Ishikawa (cell line): ENCODE results near the gene KIR3DL3.
"Not testable (repeated sequence)": the region's sequence is repeated elsewhere in the genome, so short reads cannot be mapped to it uniquely, and the experiment has no call there.

ENCODE experiments used
- CEBPB ChIP-seq: IDR thresholded peaks from 2 replicates; pipeline ENCODE4 v1.6.1; 2012
- CREB1 ChIP-seq: IDR thresholded peaks from 2 replicates; pipeline ENCODE4 v1.6.1; 2012; ENCODE audit warnings: low read depth
- EGR1 ChIP-seq: IDR thresholded peaks from 2 replicates; pipeline ENCODE4 v1.6.1; 2012
- EP300 ChIP-seq: IDR thresholded peaks from 2 replicates; pipeline ENCODE4 v1.6.1; 2012; ENCODE audit warnings: borderline replicate concordance
- FOXM1 ChIP-seq: IDR thresholded peaks from 2 replicates; pipeline ENCODE4 v1.6.1; 2012; ENCODE audit warnings: low read depth, borderline replicate concordance
- MAX ChIP-seq: IDR thresholded peaks from 2 replicates; pipeline ENCODE4 v1.6.1; 2012
- NFIC ChIP-seq: IDR thresholded peaks from 2 replicates; pipeline ENCODE4 v1.6.1; 2012
- RAD21 ChIP-seq: IDR thresholded peaks from 2 replicates; pipeline ENCODE4 v1.6.1; 2012; ENCODE audit warnings: low read depth
- REST ChIP-seq: IDR thresholded peaks from 2 replicates; pipeline ENCODE4 v1.6.1; 2012; ENCODE audit warnings: low read depth, mild to moderate bottlenecking
- TAF1 ChIP-seq: IDR thresholded peaks from 2 replicates; pipeline ENCODE4 v1.6.1; 2012; ENCODE audit warnings: low read depth, mild to moderate bottlenecking
- TCF12 ChIP-seq: IDR thresholded peaks from 2 replicates; pipeline ENCODE4 v1.6.1; 2012; ENCODE audit warnings: low read depth
- TEAD4 ChIP-seq: IDR thresholded peaks from 2 replicates; pipeline ENCODE4 v1.6.1; 2012
- USF1 ChIP-seq: IDR thresholded peaks from 2 replicates; pipeline ENCODE4 v1.6.1; 2012
- YY1 ChIP-seq: IDR thresholded peaks from 2 replicates; pipeline ENCODE4 v1.6.1; 2012; ENCODE audit warnings: low read depth
- ZBTB7A ChIP-seq: IDR thresholded peaks from 2 replicates; pipeline ENCODE4 v1.6.1; 2012; ENCODE audit warnings: low read depth

The KIR3DL3 gene

DNA sequence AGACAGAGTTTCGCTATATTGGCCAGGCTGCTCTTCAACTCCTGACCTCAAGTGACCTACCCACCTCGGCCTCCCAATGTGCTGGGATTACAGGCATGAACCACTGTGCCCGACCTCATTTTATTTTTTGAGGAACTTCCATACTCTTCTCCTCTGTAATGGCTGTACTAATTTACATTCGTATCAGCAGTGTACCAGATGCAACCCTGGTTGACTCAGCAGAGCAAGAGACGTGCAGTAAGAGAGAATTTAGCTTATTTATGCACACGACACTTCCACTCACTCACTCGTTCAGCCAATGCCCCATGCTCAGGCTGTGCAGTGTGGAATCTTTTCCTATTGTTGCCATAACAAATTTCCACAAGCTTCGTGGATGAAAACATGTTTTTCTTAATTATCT is 6.9 kb downstream of the KIR3DL3 start:
- no peak for TF ChIP-seq TCF12
- no peak for TF ChIP-seq EP300
- no peak for TF ChIP-seq REST

DNA sequence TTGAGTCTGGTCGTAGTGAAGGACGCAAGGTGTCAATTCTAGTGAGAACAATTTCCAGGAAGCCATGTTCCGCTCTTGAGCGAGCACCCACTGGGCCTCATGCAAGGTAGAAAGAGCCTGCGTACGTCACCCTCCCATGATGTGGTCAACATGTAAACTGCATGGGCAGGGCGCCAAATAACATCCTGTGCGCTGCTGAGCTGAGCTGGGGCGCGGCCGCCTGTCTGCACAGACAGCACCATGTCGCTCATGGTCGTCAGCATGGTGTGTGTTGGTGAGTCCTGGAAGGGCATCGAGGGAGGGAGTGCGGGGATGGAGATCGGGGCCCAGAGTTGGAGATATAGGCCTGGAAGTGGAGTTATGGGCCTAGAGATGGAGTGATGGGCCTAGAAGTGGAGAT is 14.1 kb downstream of the KIR3DL3 start, which contains the start of gene KIR2DL3:
TSS of gene KIR2DL3 (plus strand) at position 208 of the 400 bp plus-strand sequence. CDS start at position 241, 33 bp downstream.
- not testable (repeated sequence) for TF ChIP-seq TAF1, ZBTB7A, NFIC

- no peak for TF ChIP-seq EP300
- TF ChIP-seq USF1 = no peak
- no peak for TF ChIP-seq ZBTB7A
- TF ChIP-seq REST = no peak
- no peak for TF ChIP-seq MAX
- no peak for TF ChIP-seq TEAD4
- no peak for TF ChIP-seq CREB1
- TF ChIP-seq FOXM1 = no peak
- TF ChIP-seq TCF12 = no peak
- TF ChIP-seq CEBPB = no peak
- no peak for TF ChIP-seq RAD21
- TF ChIP-seq TAF1 = no peak
- no peak for TF ChIP-seq EGR1
- TF ChIP-seq NFIC = no peak
- no peak for TF ChIP-seq YY1
These were observed 14.5 kb downstream of the KIR3DL3 start for GRCh38 chr19:54738715-54739114.

DNA sequence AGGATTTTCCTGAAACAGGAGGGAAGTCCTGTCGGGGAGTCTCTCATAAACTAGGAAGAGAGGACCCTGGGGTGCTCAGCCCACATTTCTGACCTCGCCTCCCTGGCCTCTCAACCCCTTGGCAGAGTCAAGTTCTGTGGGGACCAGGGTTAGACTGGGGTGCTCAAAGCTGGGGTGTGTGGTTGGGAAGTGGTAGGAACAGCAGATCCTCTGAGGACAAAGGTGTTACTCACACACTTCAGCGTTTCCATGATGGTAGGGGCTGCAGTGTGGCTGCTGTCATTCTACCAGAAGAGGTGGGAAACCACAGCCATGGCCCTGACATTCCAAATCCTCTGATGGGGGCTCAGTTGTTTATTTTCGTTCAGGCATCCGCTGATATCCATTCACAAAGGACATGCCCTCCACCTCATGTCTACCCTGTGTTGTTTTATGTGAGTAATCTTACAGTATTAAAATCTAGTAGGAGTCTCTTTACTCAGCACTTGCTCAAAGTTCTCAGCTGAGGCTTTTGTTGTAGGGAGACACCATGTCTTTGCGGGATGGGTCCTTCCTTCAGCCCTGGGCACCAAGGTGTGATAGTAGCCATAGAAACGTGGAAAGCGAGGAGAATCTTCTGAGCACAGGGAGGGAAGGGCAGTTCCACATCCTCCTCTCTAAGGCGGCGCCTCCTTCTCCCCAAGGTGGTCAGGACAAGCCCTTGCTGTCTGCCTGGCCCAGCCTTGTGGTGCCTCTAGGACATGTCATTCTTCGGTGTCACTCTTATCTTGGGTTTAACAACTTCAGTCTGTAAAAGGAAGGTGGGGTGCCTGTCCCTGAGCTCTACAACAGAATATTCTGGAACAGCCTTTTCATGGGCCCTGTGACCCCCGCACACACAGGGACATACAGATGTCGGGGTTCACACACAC is 15.6 kb downstream of the KIR3DL3 start:
- TF ChIP-seq TEAD4 (no peak), EP300 (no peak), TCF12 (no peak), YY1 (no peak), ZBTB7A (no peak), TAF1 (no peak)

- TF ChIP-seq CREB1, TAF1, TCF12: not testable (repeated sequence)
These were observed 45.4 kb downstream of the KIR3DL3 start, which contains the start of gene KIR2DL1 for GRCh38 chr19:54769646-54770045. Gene KIR2DL1, plus strand, starts transcription at chr19:54769793. Its CDS starts 58 bp downstream, at chr19:54769851.
